Heart left ventricle (tissue), 13 donors: Measurements from ENCODE around the gene TMC4.

Experiments
- POLR2A ChIP-seq, 2 donors: fragments of 450-650 bp; IDR thresholded peaks; one replicate each; pipeline ENCODE4 v1.6.1; 2017; ENCODE audit warnings: antibody characterized with exemption in 2 of 2, mild to moderate bottlenecking in 2 of 2, moderate library complexity in 2 of 2
- TF ChIP-seq, protein P1 (sequence below), 12 donors: fragments of 200-600 bp; sonication (generic) in 4 of 12; IDR thresholded peaks; one replicate each; pipeline versions ENCODE4 v1.5.0 to v1.8.0; 2018 to 2022; ENCODE audit warnings: antibody characterized with exemption in 12 of 12, mild to moderate bottlenecking in 5 of 12
- donor health status: ischemic (EF 13 %, LVEDD 7.1; RV severe dilation, severe dysfunction).
- donor health status: DM: no; HTN: yes; CAD: no.
- donor health status: DM: no; HTN: no; CAD: no.
- donor health status: ischemic (EF 25% LVEDD 6.9; RV normal size, moderate dysfunction).
- donor health status: ischemic (EF 25% LVEDD 5.7; RV mildly dilated, moderate dysfunction).
- donor health status: ischemic (EF 35%, LVEDD 5.7; RV mildly dilated, moderate dysfunction).
- donor health status: nonischemic (EF 11% LVEDD 7.7; RV severe dilation, severe dysfunction).
- donor health status: DM: yes; HTN: yes; CAD: no.
- donor health status: PGD.
- donor health status: ischemic (EF 29% LVEDD 5.4; RV normal size, mild dysfunction).
- donor health status: nonischemic (EF 23%, LVEDD 6.1; RV moderate dilation, normal function).

DNA sequence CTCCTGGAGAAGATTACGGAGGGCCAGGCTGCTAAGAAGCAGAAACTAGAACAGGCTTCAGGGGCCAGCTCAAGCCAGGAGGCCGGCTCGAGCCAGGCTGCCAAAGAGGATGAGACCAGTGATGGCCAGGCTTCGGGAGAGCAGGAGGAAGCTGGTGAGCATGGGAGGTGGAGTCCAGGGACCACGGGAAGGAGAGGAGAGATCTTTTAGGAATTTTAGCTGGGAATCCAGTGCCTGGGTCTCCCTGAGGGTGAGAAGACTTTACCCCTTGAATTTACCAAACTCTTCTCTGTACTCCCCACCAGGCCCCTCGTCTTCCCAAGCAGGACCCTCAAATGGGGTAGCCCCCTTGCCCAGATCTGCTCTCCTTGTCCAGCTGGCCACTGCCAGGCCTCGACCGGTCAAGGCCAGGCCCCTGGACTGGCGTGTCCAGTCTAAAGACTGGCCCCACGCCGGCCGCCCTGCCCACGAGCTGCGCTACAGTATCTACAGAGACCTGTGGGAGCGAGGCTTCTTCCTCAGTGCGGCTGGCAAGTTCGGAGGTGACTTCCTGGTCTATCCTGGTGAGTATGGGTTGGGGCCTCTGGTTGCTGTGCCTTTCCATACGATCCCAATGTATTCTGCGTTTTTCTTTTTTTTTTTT lies 19.0 kb upstream of the TMC4 start:
- TF ChIP-seq, protein P1, sequence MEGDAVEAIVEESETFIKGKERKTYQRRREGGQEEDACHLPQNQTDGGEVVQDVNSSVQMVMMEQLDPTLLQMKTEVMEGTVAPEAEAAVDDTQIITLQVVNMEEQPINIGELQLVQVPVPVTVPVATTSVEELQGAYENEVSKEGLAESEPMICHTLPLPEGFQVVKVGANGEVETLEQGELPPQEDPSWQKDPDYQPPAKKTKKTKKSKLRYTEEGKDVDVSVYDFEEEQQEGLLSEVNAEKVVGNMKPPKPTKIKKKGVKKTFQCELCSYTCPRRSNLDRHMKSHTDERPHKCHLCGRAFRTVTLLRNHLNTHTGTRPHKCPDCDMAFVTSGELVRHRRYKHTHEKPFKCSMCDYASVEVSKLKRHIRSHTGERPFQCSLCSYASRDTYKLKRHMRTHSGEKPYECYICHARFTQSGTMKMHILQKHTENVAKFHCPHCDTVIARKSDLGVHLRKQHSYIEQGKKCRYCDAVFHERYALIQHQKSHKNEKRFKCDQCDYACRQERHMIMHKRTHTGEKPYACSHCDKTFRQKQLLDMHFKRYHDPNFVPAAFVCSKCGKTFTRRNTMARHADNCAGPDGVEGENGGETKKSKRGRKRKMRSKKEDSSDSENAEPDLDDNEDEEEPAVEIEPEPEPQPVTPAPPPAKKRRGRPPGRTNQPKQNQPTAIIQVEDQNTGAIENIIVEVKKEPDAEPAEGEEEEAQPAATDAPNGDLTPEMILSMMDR (IDR thresholded peaks at IDR 0.05) = no peak
- TF ChIP-seq POLR2A (IDR thresholded peaks at IDR 0.05) = no peak
